Renal cortical epithelial cell (primary cell): ENCODE measurements around the gene ISCU. TPM values are rescaled to one million over a fixed set of nuclear protein-coding genes. Genes with fewer than 3 reads are reported as not detected.

Experiments
- DNase-seq: peaks from one replicate; pipeline ENCODE4 v3.0.0-alpha.2; 2011; ENCODE audit warnings: low read depth
- total RNA-seq: library from RNA; depleted of rRNA; stranded (reverse); fragments of >200 nt; gene quantifications from 2 replicates; pipeline ENCODE4 v1.2.3, GENCODE V29; 2014

ISCU gene
- total RNA-seq, 1 donor from 2014 or later = 149 TPM

DNA sequence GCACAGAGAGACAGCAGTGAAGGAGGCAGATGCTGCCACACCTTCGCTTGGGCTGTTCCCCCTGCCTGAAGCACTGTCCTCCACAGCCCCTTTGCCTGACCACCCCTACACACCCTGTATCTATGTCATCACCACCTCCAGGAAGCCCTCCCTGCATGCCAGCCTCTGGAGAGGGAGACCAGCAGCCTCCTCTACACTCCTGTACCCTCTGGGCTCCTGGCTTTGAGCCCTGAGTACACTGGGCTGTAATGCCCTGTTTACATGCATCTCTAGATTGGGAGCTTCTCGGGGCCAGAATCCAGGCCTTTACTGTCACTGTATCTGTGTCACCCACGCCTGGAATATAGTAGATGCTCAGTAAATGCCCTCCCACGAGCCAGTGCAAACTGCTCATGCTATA, 41.3 kb downstream of the ISCU start:
- DNase-seq = no peak

DNA sequence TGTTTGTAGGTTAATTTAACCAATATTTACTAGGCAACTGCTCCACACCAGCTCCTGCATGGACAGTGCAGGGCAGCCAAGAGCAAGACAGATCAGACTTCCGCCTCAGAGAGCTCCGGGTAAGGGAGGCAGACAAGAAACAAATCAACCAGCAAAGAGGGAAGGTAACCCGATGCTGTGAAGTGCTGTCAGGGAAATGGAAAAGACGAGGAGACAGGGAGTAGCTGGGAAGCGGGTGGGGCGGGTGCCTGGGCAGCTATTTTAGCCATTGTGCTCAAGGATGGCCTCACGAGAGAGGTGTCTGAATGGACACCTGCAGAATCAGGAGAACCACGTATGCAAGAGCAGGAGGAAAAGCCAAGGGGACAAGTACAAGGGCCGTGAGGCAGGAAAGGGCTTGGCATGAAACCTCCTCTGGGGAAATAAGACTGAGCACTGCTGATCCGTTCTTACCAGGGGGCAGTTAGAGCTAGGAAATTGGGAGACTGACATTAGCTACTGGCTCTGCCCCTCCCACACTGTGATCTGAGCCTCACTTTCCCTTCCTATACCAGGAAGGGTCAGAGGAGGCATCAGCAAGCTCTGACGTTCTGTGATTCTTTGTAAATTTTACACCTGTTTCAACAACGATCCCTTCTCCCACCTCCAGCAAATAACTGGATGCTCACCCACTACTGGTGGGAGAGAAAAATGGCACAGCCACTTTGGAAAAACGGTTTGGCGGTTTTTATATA, 42.0 kb downstream of the ISCU start:
- DNase-seq = no peak

DNA sequence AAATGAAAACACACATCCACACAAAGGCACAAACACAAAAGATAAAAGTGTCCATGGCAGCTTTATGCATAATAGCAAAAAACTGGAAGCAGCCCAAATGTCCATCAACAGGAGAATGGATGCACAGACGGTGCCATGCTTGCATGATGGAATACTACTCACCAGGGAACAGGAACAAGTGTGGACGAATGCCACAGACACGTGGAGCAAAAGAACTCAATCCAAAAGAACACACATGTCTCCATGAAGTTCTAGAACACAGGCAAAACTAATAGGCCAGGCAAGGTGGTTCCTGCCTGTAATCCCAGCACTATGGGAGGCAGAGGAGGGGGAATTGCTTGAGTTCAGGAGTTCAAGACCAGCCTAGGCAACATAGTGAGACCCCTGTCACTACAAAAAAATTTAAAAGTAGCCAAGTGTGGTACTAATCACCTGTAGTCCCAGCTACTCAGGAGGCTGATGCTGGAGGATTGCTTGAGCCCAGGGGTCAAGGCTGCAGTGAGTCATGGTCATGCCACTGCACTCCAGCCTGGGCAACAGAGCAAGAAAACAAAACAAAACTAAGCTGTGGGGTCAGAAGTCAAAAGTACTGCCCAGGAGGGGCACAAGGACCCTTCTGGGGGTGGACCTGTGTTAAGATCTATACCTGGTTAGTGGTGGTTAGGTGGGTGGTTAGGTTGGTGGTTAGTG, 42.7 kb downstream of the ISCU start:
- DNase-seq = peak; percentile 92

DNA sequence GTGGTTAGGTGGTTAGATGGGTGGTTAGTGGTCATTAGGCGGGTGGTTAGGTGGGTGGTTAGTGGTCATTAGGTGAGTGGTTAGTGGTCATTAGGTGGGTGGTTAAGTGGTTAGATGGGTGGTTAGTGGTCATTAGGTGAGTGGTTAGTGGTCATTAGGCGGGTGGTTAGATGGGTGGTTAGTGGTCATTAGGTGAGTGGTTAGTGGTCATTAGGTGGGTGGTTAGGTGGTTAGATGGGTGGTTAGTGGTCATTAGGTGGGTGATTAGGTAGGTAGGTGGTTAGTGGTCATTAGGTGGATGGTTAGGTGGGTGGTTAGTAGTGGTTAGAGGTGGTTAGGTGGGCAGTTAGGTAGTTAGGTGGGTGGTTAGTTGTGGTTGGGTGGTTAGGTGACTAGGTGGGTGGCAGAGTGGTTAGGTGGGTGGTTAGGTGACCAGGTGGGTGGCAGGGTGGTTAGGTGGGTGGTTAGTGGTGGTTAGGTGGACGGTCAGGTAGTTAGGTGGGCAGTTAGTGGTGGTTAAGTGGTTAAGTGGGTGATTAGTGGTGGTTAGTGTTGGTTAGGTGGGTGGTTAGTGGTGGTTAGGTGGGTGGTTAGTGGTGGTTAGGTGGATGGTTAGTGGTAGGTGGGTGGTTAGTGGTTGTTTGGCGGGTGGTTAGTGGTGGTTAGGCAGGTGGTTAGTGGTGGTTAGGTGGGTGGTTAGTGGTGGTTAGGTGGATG, 43.5 kb downstream of the ISCU start:
- no peak for DNase-seq

DNA sequence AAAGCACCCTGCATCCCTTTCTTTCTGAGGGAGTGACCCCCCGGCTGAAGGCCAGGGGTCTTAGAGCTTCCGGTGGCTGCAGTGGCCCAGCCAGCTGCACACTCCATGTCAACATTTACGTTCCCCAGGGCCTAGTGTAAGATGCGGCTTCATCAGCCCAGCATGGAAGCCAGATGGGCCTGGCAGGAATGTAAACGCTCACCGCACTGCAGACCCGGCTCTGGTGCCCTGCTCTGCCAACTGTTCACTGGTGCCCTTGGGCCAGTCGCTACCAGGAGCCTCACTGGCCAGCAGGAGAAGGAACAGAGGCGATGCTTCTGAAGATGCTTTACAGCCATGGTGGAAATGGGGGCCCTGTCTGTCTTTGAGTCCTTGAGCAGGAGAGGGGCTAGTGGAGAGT, 44.1 kb downstream of the ISCU start:
- no peak for DNase-seq

DNA sequence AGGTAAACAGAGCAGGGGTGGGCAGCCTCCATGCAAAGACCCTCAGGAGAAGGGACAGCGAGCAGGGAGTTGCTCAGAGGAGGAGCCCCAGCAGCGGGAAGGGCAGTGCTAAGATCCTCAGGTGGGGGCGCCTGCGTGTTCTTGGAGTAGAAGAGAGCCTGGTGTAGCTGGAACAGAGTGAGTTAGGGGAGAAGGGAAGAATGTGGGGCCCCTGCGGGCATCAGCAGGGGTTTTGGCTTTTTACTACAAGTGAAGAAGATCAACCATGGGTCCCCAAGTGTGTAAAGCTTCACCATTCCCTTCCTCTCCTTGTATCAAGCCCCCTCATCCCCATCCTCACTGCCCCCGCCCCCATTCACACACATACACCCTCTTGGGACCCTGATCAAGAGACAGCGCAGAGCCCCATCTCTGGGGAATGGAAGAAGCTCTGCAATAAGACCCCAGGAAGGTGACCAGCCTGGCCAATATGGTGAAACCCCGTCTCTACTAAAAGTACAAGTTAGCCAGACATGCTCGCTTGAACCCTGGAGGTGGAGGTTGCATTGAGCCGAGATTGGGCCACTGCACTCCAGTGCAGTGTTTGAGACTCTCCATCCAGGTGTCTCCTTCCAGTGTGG, 45.7 kb downstream of the ISCU start:
- DNase-seq = no peak

DNA sequence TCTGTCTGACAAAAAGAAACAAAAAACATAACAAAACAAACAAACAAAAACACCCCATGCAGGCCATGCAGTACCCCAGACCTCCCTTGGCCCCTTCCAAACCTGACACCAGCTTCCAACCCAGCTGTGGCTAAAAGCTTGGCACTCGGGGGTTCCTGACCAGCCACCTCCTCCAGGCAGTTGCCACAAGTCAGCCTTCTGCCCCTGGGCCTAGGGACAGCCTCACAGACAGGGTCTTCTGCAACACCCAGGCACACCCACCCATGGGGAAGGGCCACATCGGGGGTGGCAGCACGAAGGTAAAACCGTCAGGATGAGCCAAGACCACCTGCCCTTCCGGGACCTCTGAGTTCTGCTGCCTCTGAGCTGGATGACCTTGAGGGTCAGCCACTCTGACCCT, 46.2 kb downstream of the ISCU start:
- DNase-seq = no peak

DNA sequence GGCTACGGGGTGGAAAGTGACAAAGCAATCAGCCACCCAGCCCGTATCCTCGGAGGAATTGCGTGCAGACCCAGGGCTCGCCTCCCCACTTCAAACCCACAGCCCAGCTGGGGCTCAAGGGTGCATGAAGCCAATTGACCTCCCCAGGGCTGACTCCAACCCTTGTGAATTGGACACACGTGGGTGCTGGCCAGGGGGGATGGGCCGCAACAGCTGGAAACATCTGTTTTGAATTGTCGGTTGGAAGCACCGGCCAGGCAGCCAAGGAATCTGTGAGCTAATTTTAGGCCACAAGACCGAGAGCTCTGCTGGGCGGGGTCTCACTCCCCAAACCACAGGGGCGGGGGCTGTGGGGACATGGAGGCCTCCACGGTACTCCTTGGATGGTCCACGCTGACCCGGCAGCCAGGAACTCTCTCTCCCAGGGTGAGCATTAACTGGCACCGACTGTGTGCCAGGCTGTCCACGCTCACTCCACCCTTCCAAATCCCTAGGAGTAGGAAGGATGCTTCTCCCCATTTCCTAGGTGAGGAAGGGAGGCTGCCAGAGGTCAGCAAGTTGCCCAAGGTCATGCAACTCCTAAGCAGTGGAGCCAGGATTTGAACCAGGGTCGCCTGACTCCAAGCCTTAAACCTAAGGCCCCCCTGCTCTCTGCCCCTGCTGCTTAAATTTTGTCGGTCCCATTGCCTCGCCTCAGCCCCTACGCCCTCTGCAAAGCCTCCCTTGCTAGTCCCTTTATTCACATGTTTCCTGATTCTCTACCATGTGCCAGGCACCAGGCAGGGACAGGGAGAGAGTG, 47.3 kb downstream of the ISCU start:
- DNase-seq = no peak

DNA sequence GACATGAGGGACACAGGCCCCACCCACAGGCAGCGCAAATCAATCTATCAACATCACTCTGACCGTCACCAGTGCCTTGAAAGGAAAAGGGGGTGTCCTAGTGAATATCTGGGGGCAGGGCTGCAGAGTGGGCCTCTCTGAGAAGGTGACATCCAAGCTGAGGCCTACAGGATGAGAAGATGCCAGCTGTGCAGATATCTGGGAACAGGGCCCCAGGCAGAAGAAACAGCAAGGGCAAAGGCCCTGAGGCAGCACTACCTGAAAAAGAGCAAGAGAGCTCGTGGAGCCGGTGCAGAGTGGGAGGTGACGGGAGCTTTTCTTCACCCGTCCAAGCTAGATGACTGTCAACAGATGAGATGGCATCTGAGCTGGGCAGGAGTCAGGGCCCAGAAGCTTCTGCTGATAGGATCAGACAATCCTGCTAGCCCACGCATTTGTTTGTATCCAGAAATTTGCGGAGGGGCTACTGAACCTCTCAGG, 48.0 kb downstream of the ISCU start:
- no peak for DNase-seq

DNA sequence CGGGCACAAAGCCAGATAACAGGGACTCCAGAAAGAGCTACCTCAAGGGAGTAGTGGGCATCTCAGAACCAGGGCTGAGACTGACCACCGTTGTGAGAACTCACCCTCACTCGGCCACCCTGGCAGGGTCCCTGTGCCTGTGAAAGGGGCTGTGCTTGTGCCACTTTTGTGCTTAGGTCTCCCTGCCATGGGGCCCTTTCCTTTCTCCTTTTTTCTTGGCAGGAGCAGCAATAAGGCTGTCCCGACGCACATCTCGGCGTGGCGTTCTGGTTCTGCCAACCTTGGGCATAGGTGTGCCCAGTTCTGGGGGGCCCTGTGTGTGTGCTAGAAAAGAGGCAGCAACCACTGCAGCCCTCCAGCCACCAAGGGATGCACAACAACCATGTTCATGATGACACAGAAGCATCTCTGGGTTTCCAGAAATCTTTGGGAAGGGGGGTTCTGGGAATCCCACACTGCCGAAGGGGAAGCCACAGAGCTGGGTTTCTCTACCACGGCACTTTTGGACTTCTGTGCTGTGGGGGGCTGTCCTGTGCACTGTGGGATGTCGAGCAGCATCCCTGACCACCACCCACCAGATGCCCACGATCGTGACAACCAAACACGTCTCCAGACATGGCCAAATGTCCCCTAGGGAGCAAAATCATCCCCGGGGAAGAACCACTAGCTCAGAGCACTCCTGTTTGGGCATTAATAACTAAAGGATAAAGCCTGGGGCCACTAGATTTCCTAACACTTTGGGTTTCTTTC, 48.6 kb downstream of the ISCU start:
- DNase-seq = no peak

DNA sequence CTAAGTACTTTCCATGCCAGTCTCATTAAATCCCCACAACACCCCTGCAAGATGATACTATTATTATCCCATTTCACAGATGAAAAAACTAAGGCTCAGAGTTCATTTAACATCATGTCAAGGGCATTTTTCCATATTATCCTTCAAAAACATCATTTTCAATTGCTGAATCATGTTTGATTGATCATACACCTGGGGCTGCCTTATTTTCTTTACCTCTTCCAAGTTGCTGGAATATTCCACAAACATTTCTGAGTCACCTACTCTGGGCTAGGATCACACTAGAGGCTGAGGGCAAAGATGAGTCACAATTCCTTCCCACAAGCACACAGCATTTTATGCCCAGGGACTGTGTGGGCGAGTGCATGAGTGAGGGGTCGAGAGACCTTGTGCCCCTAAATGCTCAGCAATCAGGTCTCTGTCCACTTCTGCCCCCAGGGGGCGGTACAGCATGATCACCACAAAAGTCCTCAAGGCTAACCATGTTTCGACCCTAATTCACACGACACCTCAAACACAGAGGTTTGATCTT, 49.6 kb downstream of the ISCU start:
- peak; percentile 99 for DNase-seq

DNA sequence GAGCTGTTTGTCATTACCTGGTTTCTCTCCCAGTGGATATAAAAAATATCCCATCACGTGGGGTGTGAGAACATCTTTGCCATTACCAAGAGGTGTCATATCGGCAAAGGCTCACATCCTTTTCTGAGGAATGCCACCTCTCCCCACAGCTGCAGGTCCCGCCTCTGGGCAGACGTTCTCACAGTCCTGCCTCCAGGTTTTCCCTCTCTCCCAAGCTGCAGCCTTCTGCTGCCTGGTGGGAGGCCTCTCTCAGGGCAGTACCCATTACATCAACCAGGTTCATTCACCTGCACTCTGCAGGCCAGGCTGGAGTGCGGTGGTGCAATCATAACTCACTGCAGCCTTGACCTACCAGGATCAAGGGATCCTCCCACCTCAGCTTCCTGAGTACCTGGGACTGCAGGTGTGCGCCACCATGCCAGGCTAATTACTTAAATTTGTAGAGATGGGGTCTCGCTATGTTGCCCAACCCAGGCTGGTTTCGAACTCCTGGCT, 50.4 kb downstream of the ISCU start:
- peak; percentile 54 for DNase-seq

DNA sequence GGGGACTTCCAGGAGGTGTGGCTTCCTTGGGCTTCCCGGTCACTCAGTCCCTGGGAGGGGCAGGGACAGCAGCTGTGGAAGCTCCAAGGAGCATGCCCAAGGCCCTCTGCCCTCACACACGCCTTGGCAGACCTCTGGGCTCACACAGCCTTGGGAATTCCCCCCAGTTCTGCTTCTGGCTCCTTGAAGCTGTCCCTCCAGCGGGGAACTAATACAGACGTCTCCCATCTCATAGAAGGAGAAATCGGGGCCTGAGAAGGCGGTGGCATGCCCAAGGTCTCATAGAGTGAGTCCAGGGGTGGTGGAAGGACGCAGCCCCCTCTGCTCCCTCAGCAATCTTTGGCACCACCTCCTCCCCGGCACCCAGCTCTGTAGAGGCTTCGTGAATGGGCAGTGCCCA, 51.2 kb downstream of the ISCU start:
- DNase-seq = peak; percentile 53

DNA sequence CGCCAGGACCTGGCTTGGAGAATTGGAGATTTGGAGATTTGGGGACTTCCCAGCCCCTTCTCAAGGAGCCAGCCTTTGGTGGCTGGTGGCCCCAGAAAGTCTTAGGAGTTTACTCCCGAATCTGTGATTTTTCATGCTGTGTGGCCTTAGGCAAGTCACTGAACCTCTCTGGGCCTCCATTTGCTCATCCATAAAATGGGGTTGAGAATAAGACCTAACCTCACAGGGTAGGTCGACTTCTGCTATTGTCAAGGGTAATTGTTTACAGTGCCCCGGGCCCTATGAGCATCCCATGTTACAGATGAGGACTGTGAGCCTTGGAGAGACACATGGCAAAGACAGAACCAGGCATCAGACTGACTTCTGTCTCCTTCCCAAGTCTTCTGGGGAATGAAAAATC, 51.6 kb downstream of the ISCU start:
- no peak for DNase-seq

DNA sequence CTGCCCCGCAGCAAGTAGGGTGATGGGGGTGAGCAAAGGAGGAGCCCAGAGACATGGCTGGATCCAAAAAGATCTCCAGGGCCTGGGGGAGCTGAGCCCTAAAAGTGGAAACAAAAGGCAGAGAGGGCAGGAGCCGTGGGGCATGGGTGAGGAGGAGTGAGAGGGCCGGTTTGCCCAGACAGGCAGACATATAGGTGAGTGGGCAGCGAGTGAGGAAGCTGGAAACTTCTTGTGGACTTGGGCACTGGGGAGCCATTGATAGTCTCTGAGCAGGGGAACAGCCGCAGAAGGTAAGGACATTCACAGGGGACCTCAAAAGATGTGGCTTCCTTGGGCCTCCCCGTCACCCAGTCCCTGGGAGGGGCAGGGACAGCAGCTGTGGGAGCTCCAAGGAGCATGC, 52.2 kb downstream of the ISCU start:
- no peak for DNase-seq

DNA sequence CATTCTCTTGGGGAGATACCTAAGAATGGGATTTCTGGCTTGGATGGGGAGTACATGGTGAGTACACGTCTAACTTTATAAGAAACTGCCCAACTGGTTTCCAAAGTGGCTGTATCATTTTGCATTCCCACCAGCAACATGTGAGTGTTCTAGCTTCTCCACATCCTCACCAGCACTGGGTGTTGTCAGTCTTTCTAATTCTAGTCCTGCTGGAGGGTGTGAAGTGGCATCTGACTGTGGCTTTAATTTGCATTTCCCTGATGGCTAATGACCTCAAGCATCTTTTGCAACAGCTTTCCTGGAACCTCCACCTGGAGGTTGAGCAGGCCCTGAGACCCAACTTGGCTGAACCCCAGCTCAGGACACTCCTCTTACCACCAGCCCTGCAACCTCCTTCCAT, 53.5 kb downstream of the ISCU start:
- DNase-seq = no peak

DNA sequence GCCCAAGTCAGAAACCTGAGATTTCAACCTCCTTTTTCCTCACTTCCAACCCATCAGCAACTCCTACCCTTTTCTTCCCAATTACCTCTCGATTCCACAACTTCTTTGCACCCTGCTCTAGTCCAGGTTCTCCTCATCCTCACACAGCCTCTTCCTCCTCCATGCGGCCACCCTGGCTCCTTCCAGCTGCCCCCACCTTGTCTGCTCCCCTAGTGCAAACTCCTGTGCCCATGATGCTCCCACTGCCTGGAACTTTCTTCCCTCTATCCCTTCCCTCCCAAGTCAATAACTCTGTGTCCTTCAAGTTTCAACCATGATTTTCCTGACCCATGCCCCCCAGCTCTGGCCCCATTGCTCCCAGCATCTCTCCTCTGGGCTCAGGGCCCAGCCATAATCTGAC, 54.0 kb downstream of the ISCU start:
- DNase-seq = no peak

DNA sequence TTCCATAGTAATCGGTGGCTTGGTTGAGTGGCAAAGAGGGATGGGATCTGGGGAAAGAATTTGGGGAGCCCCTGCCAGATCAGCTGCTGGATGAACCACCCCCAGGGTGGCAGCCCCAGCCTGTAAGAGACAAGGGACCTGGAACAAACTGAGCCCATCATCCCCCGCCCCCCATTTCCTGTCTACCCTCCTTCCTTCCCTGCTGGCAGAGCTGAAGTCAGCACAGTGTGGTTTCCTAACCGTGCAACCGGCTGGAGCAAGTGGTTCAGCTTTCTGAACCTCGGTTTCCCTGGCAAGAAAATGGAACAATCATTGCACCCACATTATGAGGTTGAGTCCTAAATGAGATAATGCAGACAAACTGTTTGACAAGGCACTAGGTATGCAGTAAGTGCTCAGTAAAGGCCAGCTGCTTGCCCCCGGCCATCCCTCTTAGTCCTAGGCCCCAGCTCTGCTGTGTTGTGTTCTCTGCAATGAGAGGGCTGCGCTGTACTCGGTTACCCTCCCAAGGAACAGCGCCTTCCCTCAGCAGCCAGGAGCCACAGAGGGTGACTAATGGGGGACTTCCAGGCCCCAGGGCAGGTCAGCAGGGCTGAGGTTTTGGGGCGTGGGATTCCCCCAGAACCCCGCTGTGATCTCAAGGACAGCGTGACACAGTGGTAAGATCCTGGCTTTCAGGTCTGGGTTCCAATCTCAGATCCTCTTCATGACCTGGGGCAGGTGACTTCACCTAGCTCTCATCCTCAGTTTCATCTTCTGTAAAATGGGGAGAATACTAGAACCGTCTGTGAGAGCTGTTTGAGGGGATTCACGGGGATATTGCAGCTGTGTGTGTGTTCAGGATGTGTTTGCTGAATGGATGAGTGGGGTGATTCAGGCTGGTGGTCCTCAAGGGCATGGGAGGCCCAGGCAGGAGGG, 54.8 kb downstream of the ISCU start:
- no peak for DNase-seq
